ENCODE results near the gene NELFCD. TPM values are rescaled to one million over a fixed set of nuclear protein-coding genes. Genes with fewer than 3 reads are reported as not detected.

Gene NELFCD
- total RNA-seq, 1 experiment from 2014 or later: 88.2 TPM

DNA sequence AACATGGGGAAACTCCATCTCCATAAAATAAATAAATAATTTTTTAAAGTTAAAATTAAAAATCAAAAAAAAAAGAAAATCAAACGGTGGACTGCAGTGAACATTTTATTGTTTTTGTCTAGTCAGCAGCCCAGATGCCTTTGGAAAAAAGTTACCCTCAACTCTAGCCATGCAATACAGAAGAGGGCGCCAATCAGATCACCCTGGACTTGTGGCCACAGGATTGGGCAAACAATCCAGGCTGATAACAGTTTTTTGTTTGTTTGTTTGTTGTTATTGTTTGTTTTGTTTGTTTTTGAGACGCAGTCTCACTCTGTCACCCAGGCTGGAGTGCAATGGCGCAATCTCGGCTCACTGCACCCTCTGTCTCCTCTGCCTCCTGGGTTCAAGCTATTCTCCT, 30.5 kb upstream of the NELFCD start:
- Histone ChIP-seq H4K20me1 (ENCODE audit: insufficient read depth) (no peaks in the 10 kb centered on the region), H3K27ac (ENCODE audit: low read depth, low read length) (no peak overlapping the region), H3K9me3 (ENCODE audit: control insufficient read depth in 1 of 2, insufficient read depth in 1 of 2, low read depth in 1 of 2, low read length in 2 of 2) (no peaks in the 10 kb centered on the region), H3K4me3 (replicated peaks in 1 of 2; ENCODE audit: low read depth in 1 of 2, low read length in 2 of 2) (no peak overlapping the region), H3K9ac (ENCODE audit: low read length) (no peak overlapping the region), H3K79me2 (ENCODE audit: insufficient read depth, low read length) (no peaks in the 10 kb centered on the region), H3K9me2 (ENCODE audit: insufficient read depth) (no peaks in the 10 kb centered on the region), H3K27me3 (ENCODE audit: insufficient read depth, low read length) (no peaks in the 10 kb centered on the region), H2AFZ (ENCODE audit: low read depth, low read length, poor library complexity, severe bottlenecking) (no peak overlapping the region), H3K4me2 (ENCODE audit: low read length) (no peak overlapping the region), H3K36me3 (ENCODE audit: control insufficient read depth in 1 of 2, insufficient read depth in 2 of 2, low read length in 2 of 2) (no peaks in the 10 kb centered on the region), H3K4me1 (ENCODE audit: control insufficient read depth in 1 of 2, insufficient read depth in 2 of 2, low read length in 2 of 2) (no peaks in the 10 kb centered on the region)
- ChIA-PET RAD21 (ENCODE audit: low non-redundant PET in 1 of 2, low total read pairs in 2 of 2, uncharacterized antibody in 2 of 2, unreplicated experiment in 2 of 2) (no interaction called here), CTCF (interaction anchor here (0.8 to 1.0 kb wide), 2 partner anchors 83 to 132 kb away, joined by 3 read pairs; no protein-coding TSS in a partner anchor), POLR2A (no interaction called here)
- TF ChIP-seq CTCF (IDR thresholded peaks at IDR 0.05 in 2 of 3, conservative IDR thresholded peaks at IDR 0.05 in 1 of 3; ENCODE audit: borderline replicate concordance in 1 of 3, insufficient read depth in 1 of 3, low read depth in 2 of 3, low read length in 2 of 3): peak in 1 of 3 experiments; percentile 11; a peak in 1 of 6 replicates
- no peak for TF ChIP-seq SIN3A (IDR thresholded peaks at IDR 0.05; ENCODE audit: low read depth)
- TF ChIP-seq, protein P1, sequence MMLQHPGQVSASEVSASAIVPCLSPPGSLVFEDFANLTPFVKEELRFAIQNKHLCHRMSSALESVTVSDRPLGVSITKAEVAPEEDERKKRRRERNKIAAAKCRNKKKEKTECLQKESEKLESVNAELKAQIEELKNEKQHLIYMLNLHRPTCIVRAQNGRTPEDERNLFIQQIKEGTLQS (IDR thresholded peaks at IDR 0.05): no peak
- no peak for DNase-seq (ENCODE audit: low read depth, low spot score)
- intact Hi-C loops (cut with micrococcal nuclease): no loop called here
- no TSS peak for BruUV-seq (replicated peaks)
- peak; percentile 70; the same call in 1 of the 2 replicates for ATAC-seq

DNA sequence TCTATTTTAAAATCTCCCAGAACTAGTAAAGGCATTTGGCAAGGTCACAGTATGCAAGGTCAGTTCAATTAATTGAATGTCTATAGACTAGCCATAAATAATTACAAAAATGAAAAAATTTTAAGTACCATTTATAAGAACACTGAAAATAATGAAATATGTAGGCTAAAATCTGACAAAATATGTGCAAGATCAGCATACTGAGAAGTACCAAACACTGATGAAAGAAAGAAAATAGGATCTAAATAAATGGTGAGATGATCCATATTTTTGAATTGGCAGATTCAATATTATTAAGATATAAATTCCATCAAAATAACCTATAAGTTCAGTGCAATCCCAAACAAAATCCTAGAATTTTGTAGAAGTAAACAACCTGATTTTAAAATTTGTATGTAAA, 28.0 kb upstream of the NELFCD start:
- ATAC-seq: no peak
- Histone ChIP-seq H3K9me2 (ENCODE audit: insufficient read depth) (no peaks in the 10 kb centered on the region), H3K4me3 (replicated peaks in 1 of 2; ENCODE audit: low read depth in 1 of 2, low read length in 2 of 2) (no peak overlapping the region), H3K27ac (ENCODE audit: low read depth, low read length) (no peak overlapping the region), H3K9ac (ENCODE audit: low read length) (no peak overlapping the region), H3K27me3 (ENCODE audit: insufficient read depth, low read length) (no peaks in the 10 kb centered on the region), H3K36me3 (ENCODE audit: control insufficient read depth in 1 of 2, insufficient read depth in 2 of 2, low read length in 2 of 2) (no peaks in the 10 kb centered on the region), H3K79me2 (ENCODE audit: insufficient read depth, low read length) (no peaks in the 10 kb centered on the region), H3K4me1 (ENCODE audit: control insufficient read depth in 1 of 2, insufficient read depth in 2 of 2, low read length in 2 of 2) (no peaks in the 10 kb centered on the region), H4K20me1 (ENCODE audit: insufficient read depth) (no peaks in the 10 kb centered on the region), H3K9me3 (ENCODE audit: control insufficient read depth in 1 of 2, insufficient read depth in 1 of 2, low read depth in 1 of 2, low read length in 2 of 2) (no peaks in the 10 kb centered on the region), H2AFZ (ENCODE audit: low read depth, low read length, poor library complexity, severe bottlenecking) (no peak overlapping the region), H3K4me2 (ENCODE audit: low read length) (no peak overlapping the region)
- CTCF ChIA-PET: no interaction called here
- intact Hi-C loops (cut with micrococcal nuclease): no loop called here
- POLR2A ChIA-PET: no interaction called here
- no TSS peak for BruUV-seq (replicated peaks)
- DNase-seq (ENCODE audit: low read depth, low spot score): no peak
- no peak for TF ChIP-seq RAD21 (IDR thresholded peaks at IDR 0.05; ENCODE audit: low read depth)
- no peak for TF ChIP-seq EZH2phosphoT487 (IDR thresholded peaks at IDR 0.05; ENCODE audit: borderline replicate concordance)
- TF ChIP-seq, protein P2, sequence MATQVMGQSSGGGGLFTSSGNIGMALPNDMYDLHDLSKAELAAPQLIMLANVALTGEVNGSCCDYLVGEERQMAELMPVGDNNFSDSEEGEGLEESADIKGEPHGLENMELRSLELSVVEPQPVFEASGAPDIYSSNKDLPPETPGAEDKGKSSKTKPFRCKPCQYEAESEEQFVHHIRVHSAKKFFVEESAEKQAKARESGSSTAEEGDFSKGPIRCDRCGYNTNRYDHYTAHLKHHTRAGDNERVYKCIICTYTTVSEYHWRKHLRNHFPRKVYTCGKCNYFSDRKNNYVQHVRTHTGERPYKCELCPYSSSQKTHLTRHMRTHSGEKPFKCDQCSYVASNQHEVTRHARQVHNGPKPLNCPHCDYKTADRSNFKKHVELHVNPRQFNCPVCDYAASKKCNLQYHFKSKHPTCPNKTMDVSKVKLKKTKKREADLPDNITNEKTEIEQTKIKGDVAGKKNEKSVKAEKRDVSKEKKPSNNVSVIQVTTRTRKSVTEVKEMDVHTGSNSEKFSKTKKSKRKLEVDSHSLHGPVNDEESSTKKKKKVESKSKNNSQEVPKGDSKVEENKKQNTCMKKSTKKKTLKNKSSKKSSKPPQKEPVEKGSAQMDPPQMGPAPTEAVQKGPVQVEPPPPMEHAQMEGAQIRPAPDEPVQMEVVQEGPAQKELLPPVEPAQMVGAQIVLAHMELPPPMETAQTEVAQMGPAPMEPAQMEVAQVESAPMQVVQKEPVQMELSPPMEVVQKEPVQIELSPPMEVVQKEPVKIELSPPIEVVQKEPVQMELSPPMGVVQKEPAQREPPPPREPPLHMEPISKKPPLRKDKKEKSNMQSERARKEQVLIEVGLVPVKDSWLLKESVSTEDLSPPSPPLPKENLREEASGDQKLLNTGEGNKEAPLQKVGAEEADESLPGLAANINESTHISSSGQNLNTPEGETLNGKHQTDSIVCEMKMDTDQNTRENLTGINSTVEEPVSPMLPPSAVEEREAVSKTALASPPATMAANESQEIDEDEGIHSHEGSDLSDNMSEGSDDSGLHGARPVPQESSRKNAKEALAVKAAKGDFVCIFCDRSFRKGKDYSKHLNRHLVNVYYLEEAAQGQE (IDR thresholded peaks at IDR 0.05; ENCODE audit: low read depth): no peak
- TF ChIP-seq SP1 (IDR thresholded peaks at IDR 0.05; ENCODE audit: low read depth): no peak
- no peak for TF ChIP-seq CEBPB (IDR thresholded peaks at IDR 0.05; ENCODE audit: low read depth)
- RAD21 ChIA-PET (ENCODE audit: low non-redundant PET in 1 of 2, low total read pairs in 2 of 2, uncharacterized antibody in 2 of 2, unreplicated experiment in 2 of 2): no interaction called here
